ENCODE results near the gene DEFB110. TPM values are rescaled to one million over a fixed set of nuclear protein-coding genes. Genes with fewer than 3 reads are reported as not detected.

DEFB110 gene
- total RNA-seq, 1 donor: not detected

- H4K20me1 ChIP-seq (ENCODE audit: insufficient read depth, low read length): no peaks in the 10 kb centered on the region
- H2AFZ ChIP-seq (ENCODE audit: low read length): no peak overlapping the region
- no peaks in the 10 kb centered on the region for H3K27me3 ChIP-seq (ENCODE audit: insufficient read depth, low read length)
- no peaks in the 10 kb centered on the region for H3K79me2 ChIP-seq (ENCODE audit: insufficient read depth, low read length)
- no peaks in the 10 kb centered on the region for H3K9me3 ChIP-seq (ENCODE audit: low read depth, low read length)
- TF ChIP-seq CTCF (IDR thresholded peaks at IDR 0.05; ENCODE audit: extremely low read depth, low read depth, low read length): no peak
- no peak overlapping the region for H3K4me3 ChIP-seq (ENCODE audit: insufficient read depth, low read length)
- no peak overlapping the region for H3K4me2 ChIP-seq (ENCODE audit: insufficient read depth, low read length)
- no peaks in the 10 kb centered on the region for H3K4me1 ChIP-seq (ENCODE audit: insufficient read depth, low read length)
- DNase-seq (ENCODE audit: insufficient read length, low spot score, missing footprints): no peak
- H3K36me3 ChIP-seq (ENCODE audit: insufficient read depth, low read length): no peaks in the 10 kb centered on the region
- no peak overlapping the region for H3K27ac ChIP-seq (ENCODE audit: low read depth, low read length)
Observed at GRCh38 chr6:49988900-49989299, 32.9 kb downstream of the DEFB110 start.

GRCh38 chr6:49987749-49988148 lies 34.0 kb downstream of the DEFB110 start:
- H3K9me3 ChIP-seq (ENCODE audit: low read depth, low read length): no peaks in the 10 kb centered on the region
- H3K79me2 ChIP-seq (ENCODE audit: insufficient read depth, low read length): no peaks in the 10 kb centered on the region
- no peaks in the 10 kb centered on the region for H3K4me1 ChIP-seq (ENCODE audit: insufficient read depth, low read length)
- H3K36me3 ChIP-seq (ENCODE audit: insufficient read depth, low read length): no peaks in the 10 kb centered on the region
- no peak for DNase-seq (ENCODE audit: insufficient read length, low spot score, missing footprints)
- no peak for TF ChIP-seq CTCF (IDR thresholded peaks at IDR 0.05; ENCODE audit: extremely low read depth, low read depth, low read length)
- H3K27ac ChIP-seq (ENCODE audit: low read depth, low read length): no peak overlapping the region
- H2AFZ ChIP-seq (ENCODE audit: low read length): no peak overlapping the region
- no peaks in the 10 kb centered on the region for H4K20me1 ChIP-seq (ENCODE audit: insufficient read depth, low read length)
- no peaks in the 10 kb centered on the region for H3K27me3 ChIP-seq (ENCODE audit: insufficient read depth, low read length)
- no peak overlapping the region for H3K4me3 ChIP-seq (ENCODE audit: insufficient read depth, low read length)
- no peak overlapping the region for H3K4me2 ChIP-seq (ENCODE audit: insufficient read depth, low read length)

- H3K9me3 ChIP-seq (ENCODE audit: low read depth, low read length): no peaks in the 10 kb centered on the region
- H3K4me3 ChIP-seq (ENCODE audit: insufficient read depth, low read length): no peak overlapping the region
- DNase-seq (ENCODE audit: insufficient read length, low spot score, missing footprints): no peak
- no peaks in the 10 kb centered on the region for H3K27me3 ChIP-seq (ENCODE audit: insufficient read depth, low read length)
- H3K36me3 ChIP-seq (ENCODE audit: insufficient read depth, low read length): no peaks in the 10 kb centered on the region
- H3K27ac ChIP-seq (ENCODE audit: low read depth, low read length): no peak overlapping the region
- no peak overlapping the region for H2AFZ ChIP-seq (ENCODE audit: low read length)
- no peaks in the 10 kb centered on the region for H4K20me1 ChIP-seq (ENCODE audit: insufficient read depth, low read length)
- no peaks in the 10 kb centered on the region for H3K4me1 ChIP-seq (ENCODE audit: insufficient read depth, low read length)
- TF ChIP-seq CTCF (IDR thresholded peaks at IDR 0.05; ENCODE audit: extremely low read depth, low read depth, low read length): no peak
- H3K79me2 ChIP-seq (ENCODE audit: insufficient read depth, low read length): no peaks in the 10 kb centered on the region
- no peak overlapping the region for H3K4me2 ChIP-seq (ENCODE audit: insufficient read depth, low read length)
Observed at GRCh38 chr6:49986551-49986950, 35.2 kb downstream of the DEFB110 start.

- no peak overlapping the region for H3K4me3 ChIP-seq (ENCODE audit: insufficient read depth, low read length)
- DNase-seq (ENCODE audit: insufficient read length, low spot score, missing footprints): no peak
- no peaks in the 10 kb centered on the region for H3K4me1 ChIP-seq (ENCODE audit: insufficient read depth, low read length)
- H3K27ac ChIP-seq (ENCODE audit: low read depth, low read length): no peak overlapping the region
- no peaks in the 10 kb centered on the region for H3K79me2 ChIP-seq (ENCODE audit: insufficient read depth, low read length)
- H3K4me2 ChIP-seq (ENCODE audit: insufficient read depth, low read length): no peak overlapping the region
- H4K20me1 ChIP-seq (ENCODE audit: insufficient read depth, low read length): no peaks in the 10 kb centered on the region
- no peaks in the 10 kb centered on the region for H3K9me3 ChIP-seq (ENCODE audit: low read depth, low read length)
- no peak overlapping the region for H2AFZ ChIP-seq (ENCODE audit: low read length)
- H3K36me3 ChIP-seq (ENCODE audit: insufficient read depth, low read length): no peaks in the 10 kb centered on the region
- H3K27me3 ChIP-seq (ENCODE audit: insufficient read depth, low read length): no peaks in the 10 kb centered on the region
- no peak for TF ChIP-seq CTCF (IDR thresholded peaks at IDR 0.05; ENCODE audit: extremely low read depth, low read depth, low read length)
Observed at GRCh38 chr6:49982046-49982445, 39.7 kb downstream of the DEFB110 start.

Data from osteoblast (primary cell).